Transverse colon (tissue), 4 donors: ENCODE measurements around the gene AIPL1.

ENCODE experiments used
- POLR2A ChIP-seq: fragments of 450-650 bp; IDR thresholded peaks from one replicate; pipeline ENCODE4 v1.6.1; 2016; ENCODE audit warnings: antibody characterized with exemption, mild to moderate bottlenecking, moderate library complexity
- POLR2AphosphoS5 ChIP-seq, 3 donors: sonication (generic); formaldehyde crosslinking; IDR thresholded peaks; one replicate each; pipeline ENCODE4 v1.6.1; 2016; ENCODE audit warnings: antibody characterized with exemption in 3 of 3
- TF ChIP-seq, protein P1 (sequence below), 5 experiments: fragments of 200-600 bp in 3 of 5; fragments of 450-650 bp in 2 of 5; sonication (generic) in 3 of 5; IDR thresholded peaks; 1 replicate in 2 of 5; 2 replicates in 3 of 5; pipeline ENCODE4 v1.5.1; 2016 to 2017; ENCODE audit warnings: antibody characterized with exemption in 5 of 5, inconsistent platforms in 3 of 5, mild to moderate bottlenecking in 2 of 5, moderate library complexity in 1 of 5

DNA sequence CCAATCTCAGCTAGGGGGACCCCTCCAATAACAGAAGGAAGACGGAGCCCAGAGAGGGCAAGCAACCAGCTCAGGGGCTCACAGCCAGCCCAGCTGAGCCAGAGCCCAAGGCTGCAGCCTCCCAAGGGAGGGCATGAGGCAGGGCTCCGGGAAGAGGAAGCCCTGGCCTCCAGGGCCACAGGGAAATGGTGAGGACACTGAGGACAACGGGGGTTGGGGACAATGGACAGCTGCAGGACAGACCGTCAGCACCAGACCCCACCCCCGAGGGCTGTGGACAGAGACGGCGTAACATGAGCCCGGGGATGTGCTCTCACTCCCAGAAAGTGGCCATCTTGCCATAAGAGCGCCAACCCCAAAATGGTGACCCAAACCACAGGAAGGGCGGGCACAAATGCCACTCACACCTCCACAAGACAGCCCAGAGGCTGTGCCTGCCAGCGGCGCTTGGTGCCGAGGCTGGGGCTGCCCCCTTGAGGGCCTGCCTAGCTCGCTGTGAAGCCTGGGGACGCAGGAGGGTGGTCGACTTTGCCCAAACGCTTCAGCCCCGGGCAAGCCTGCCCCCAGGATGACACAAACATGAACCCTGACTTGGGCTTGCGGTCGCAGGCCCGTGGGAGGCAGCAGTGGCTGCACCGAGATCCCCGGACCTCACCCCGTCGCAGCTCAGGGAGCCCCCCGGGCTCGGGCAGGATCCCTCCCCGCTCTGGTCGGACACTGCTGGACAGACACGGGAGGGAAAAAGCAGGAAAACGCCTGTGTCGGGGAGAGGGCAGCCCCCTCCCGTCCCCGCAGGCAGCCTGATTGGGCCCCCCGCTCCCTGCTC lies 19.8 kb upstream of the AIPL1 start:
- TF ChIP-seq POLR2A (no peak), POLR2AphosphoS5 (IDR thresholded peaks at IDR 0.05) (no peak)
- TF ChIP-seq, protein P1, sequence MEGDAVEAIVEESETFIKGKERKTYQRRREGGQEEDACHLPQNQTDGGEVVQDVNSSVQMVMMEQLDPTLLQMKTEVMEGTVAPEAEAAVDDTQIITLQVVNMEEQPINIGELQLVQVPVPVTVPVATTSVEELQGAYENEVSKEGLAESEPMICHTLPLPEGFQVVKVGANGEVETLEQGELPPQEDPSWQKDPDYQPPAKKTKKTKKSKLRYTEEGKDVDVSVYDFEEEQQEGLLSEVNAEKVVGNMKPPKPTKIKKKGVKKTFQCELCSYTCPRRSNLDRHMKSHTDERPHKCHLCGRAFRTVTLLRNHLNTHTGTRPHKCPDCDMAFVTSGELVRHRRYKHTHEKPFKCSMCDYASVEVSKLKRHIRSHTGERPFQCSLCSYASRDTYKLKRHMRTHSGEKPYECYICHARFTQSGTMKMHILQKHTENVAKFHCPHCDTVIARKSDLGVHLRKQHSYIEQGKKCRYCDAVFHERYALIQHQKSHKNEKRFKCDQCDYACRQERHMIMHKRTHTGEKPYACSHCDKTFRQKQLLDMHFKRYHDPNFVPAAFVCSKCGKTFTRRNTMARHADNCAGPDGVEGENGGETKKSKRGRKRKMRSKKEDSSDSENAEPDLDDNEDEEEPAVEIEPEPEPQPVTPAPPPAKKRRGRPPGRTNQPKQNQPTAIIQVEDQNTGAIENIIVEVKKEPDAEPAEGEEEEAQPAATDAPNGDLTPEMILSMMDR (IDR thresholded peaks at IDR 0.05) = no peak
